Activated CD4-positive, alpha-beta T cell treated with anti-CD3 and anti-CD28 coated beads, Interleukin-2, amount 50 U/mL, for 4 hours (primary cell): ENCODE measurements around the gene ABHD17A.

Source experiments
- DNase-seq, 2 experiments: peaks; one replicate each; pipeline ENCODE4 v3.0.0-alpha.2; 2020

The ABHD17A gene

GRCh38 chr19:1885398-1886119, at the start of gene ABHD17A:
Gene ABHD17A (minus strand): TSS chr19:1885496. CDS start chr19:1881566, 3,930 bp downstream.
- DNase-seq = peak; percentile 92 to 93

- DNase-seq = no peak
Observed at GRCh38 chr19:1933942-1934341, 48.6 kb upstream of the ABHD17A start.

- DNase-seq = no peak
Observed at GRCh38 chr19:1933244-1933643, 47.9 kb upstream of the ABHD17A start.

- DNase-seq = no peak
Observed at GRCh38 chr19:1932395-1932794, 47.1 kb upstream of the ABHD17A start.

- DNase-seq = no peak
Observed at GRCh38 chr19:1931445-1931844, 46.1 kb upstream of the ABHD17A start.

- DNase-seq = peak; percentile 73 to 74
Observed at GRCh38 chr19:1929021-1929742, 43.9 kb upstream of the ABHD17A start.

GRCh38 chr19:1925544-1925943, 40.2 kb upstream of the ABHD17A start:
- DNase-seq = no peak

- no peak for DNase-seq
Observed at GRCh38 chr19:1924320-1924961, 39.1 kb upstream of the ABHD17A start.

GRCh38 chr19:1923319-1923718, 38.0 kb upstream of the ABHD17A start:
- DNase-seq = peak in 1 of 2 experiments; percentile 47

- no peak for DNase-seq
Observed at GRCh38 chr19:1922803-1923202, 37.5 kb upstream of the ABHD17A start.

GRCh38 chr19:1921825-1922224, 36.5 kb upstream of the ABHD17A start:
- no peak for DNase-seq

- DNase-seq = no peak
Observed at GRCh38 chr19:1921326-1921725, 36.0 kb upstream of the ABHD17A start.

- DNase-seq = no peak
Observed at GRCh38 chr19:1920644-1921043, 35.3 kb upstream of the ABHD17A start.

GRCh38 chr19:1918975-1919374, 33.7 kb upstream of the ABHD17A start:
- no peak for DNase-seq

GRCh38 chr19:1917926-1918325, 32.6 kb upstream of the ABHD17A start:
- no peak for DNase-seq

- no peak for DNase-seq
Observed at GRCh38 chr19:1917146-1917545, 31.9 kb upstream of the ABHD17A start.

- no peak for DNase-seq
Observed at GRCh38 chr19:1914826-1915341, 29.6 kb upstream of the ABHD17A start.

GRCh38 chr19:1913781-1914577, 28.7 kb upstream of the ABHD17A start:
- DNase-seq = no peak

GRCh38 chr19:1912760-1913505, 27.6 kb upstream of the ABHD17A start:
- no peak for DNase-seq

GRCh38 chr19:1911995-1912394, 26.7 kb upstream of the ABHD17A start:
- DNase-seq = no peak

- no peak for DNase-seq
Observed at GRCh38 chr19:1911098-1911497, 25.8 kb upstream of the ABHD17A start.

- DNase-seq = no peak
Observed at GRCh38 chr19:1910177-1910576, 24.9 kb upstream of the ABHD17A start.
